PFSK-1 (cell line): ENCODE measurements around the gene HMGCL.

Experiments
- POLR2AphosphoS5 ChIP-seq: IDR thresholded peaks from 2 replicates; pipeline ENCODE4 v1.6.1; 2012; ENCODE audit warnings: low read depth, mild to moderate bottlenecking, control low read depth, low read length, moderate library complexity
- SIN3A ChIP-seq: IDR thresholded peaks from 2 replicates; pipeline ENCODE4 v1.6.1; 2012; ENCODE audit warnings: mild to moderate bottlenecking, low read length, moderate library complexity, borderline replicate concordance; ENCODE audit not compliant: insufficient read depth
- TAF1 ChIP-seq: IDR thresholded peaks from 2 replicates; pipeline ENCODE4 v1.6.1; 2012; ENCODE audit warnings: low read length, control low read depth, borderline replicate concordance; ENCODE audit not compliant: insufficient read depth

DNA sequence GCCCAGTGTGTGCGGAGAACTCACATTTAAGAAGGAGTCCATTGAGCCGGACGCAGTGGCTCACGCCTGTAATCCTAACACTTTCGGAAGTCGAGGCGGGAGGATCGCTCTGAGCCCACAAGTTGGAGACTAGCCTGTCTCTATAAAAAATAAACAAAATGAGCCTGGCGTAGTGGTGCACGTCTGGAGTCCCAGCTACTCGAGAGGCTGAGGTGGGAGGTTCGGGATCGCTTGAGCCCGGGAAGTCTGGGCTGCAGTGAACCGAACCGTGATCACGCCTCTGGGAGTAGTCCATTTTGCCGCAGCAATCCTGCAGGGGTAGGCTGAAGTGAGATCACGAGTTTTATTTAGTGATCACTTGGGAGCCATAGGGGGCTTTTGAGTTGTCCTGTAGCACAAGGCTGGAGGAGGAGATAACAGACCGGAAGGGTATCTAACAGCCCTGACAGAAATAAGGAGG is 43.4 kb upstream of the HMGCL start:
- TF ChIP-seq TAF1 (no peak), SIN3A (no peak), POLR2AphosphoS5 (0 out of 2 replicates have a peak, but pooled peaks have one; percentile 25)
